IMR-90 (cell line): ENCODE data around the gene ZFP36L1. TPM values are rescaled to one million over a fixed set of nuclear protein-coding genes. Genes with fewer than 3 reads are reported as not detected.

Experiments used
- ATAC-seq: fragments of 200-7000 bp; cut with Tn5 transposase; 2 replicates; pipeline ENCODE4 v1.9.1; 2020; ENCODE audit warnings: low read depth, mild to moderate bottlenecking, moderate library complexity
- BruUV-seq: library from RNA; stranded (reverse); fragments of 400-500 nt; replicated peaks from 2 replicates; lab custom pipeline; 2021; lab: Mats Ljungman, UMichigan
- CTCF ChIA-PET: fragments of 300-600 bp; formaldehyde crosslinking; extraction: SDS; loops from one replicate; lab custom pipeline; 2021; ENCODE audit warnings: antibody characterized with exemption; lab: Yijun Ruan, JAX
- POLR2A ChIA-PET: fragments of 300-600 bp; sonication (Branson Sonifier 250); formaldehyde crosslinking; loops from one replicate; lab custom pipeline; 2022; ENCODE audit warnings: antibody characterized with exemption; ENCODE audit not compliant: unreplicated experiment; lab: Charles Lee
- DNase-seq: peaks from one replicate; pipeline ENCODE4 v3.0.0; 2013
- H2AFZ ChIP-seq: replicated peaks from 2 replicates; pipeline ENCODE3; 2013; ENCODE audit warnings: low read length, mild to moderate bottlenecking; ENCODE audit not compliant: poor library complexity
- H2AK5ac ChIP-seq: 2 replicates; pipeline ENCODE4 v1.6.1; 2013; ENCODE audit warnings: low read depth, low read length, inconsistent platforms
- H2AK9ac ChIP-seq: replicated peaks from 2 replicates; pipeline ENCODE3; 2013; ENCODE audit warnings: mild to moderate bottlenecking, low read depth, low read length, moderate library complexity; ENCODE audit not compliant: poor library complexity
- H2BK120ac ChIP-seq: 2 replicates; pipeline ENCODE4 v1.6.1; 2013; ENCODE audit warnings: low read depth, low read length, inconsistent platforms
- H2BK15ac ChIP-seq: 3 replicates; pipeline ENCODE4 v1.6.1; 2013; ENCODE audit warnings: low read depth, low read length, inconsistent platforms
- H2BK20ac ChIP-seq: 2 replicates; pipeline ENCODE4 v1.6.1; 2013; ENCODE audit warnings: low read depth, mild to moderate bottlenecking, inconsistent platforms, low read length, moderate library complexity
- H2BK5ac ChIP-seq: 2 replicates; pipeline ENCODE4 v1.6.1; 2013; ENCODE audit warnings: mild to moderate bottlenecking, low read depth, low read length, inconsistent platforms; ENCODE audit not compliant: poor library complexity, severe bottlenecking
- H3K14ac ChIP-seq: replicated peaks from 2 replicates; pipeline ENCODE4 v1.6.1; 2013; ENCODE audit warnings: low read depth, low read length, inconsistent platforms
- H3K18ac ChIP-seq: 2 replicates; pipeline ENCODE4 v1.6.1; 2013; ENCODE audit warnings: low read depth, low read length, control low read depth
- H3K23ac ChIP-seq: 2 replicates; pipeline ENCODE4 v1.6.1; 2013; ENCODE audit warnings: low read depth, low read length, inconsistent platforms
- H3K27ac ChIP-seq: 2 replicates; pipeline ENCODE4 v1.5.1; 2013; ENCODE audit warnings: mild to moderate bottlenecking, control low read depth, low read length; ENCODE audit not compliant: insufficient read depth
- H3K27me3 ChIP-seq: 2 replicates; pipeline ENCODE4 v1.6.1; 2013; ENCODE audit warnings: low read length; ENCODE audit not compliant: control insufficient read depth, insufficient read depth
- H3K36me3 ChIP-seq: 2 replicates; pipeline ENCODE4 v1.6.1; 2013; ENCODE audit warnings: low read length, mixed read lengths; ENCODE audit not compliant: control insufficient read depth, insufficient read depth
- H3K4ac ChIP-seq: 2 replicates; pipeline ENCODE4 v1.6.1; 2013; ENCODE audit warnings: low read depth, low read length, inconsistent platforms
- H3K4me1 ChIP-seq: 2 replicates; pipeline ENCODE4 v1.6.1; 2013; ENCODE audit warnings: low read length, mixed read lengths; ENCODE audit not compliant: control insufficient read depth, insufficient read depth
- H3K4me2 ChIP-seq: 2 replicates; pipeline ENCODE4 v1.6.1; 2013; ENCODE audit warnings: low read depth, mild to moderate bottlenecking, control low read depth, low read length, moderate library complexity
- H3K4me3 ChIP-seq: 2 replicates; pipeline ENCODE4 v1.5.1; 2013; ENCODE audit warnings: low read depth, mild to moderate bottlenecking, control low read depth, low read length, moderate library complexity; ENCODE audit not compliant: insufficient read depth
- H3K56ac ChIP-seq: 2 replicates; pipeline ENCODE4 v1.6.1; 2013; ENCODE audit warnings: low read length, inconsistent platforms; ENCODE audit not compliant: insufficient read depth; ENCODE audit errors: extremely low read depth
- H3K79me1 ChIP-seq, 2 experiments: 2 replicates each; pipeline ENCODE4 v1.6.1; 2013; ENCODE audit warnings: low read length in 2 of 2, inconsistent platforms in 1 of 2, low read depth in 1 of 2
- H3K9ac ChIP-seq: 2 replicates; pipeline ENCODE4 v1.6.1; 2013; ENCODE audit warnings: low read depth, low read length, control low read depth
- H3K9me1 ChIP-seq: 2 replicates; pipeline ENCODE4 v1.6.1; 2013; ENCODE audit warnings: low read length, inconsistent platforms; ENCODE audit not compliant: insufficient read depth
- H3K9me3 ChIP-seq: 2 replicates; pipeline ENCODE4 v1.6.1; 2013; ENCODE audit warnings: low read length; ENCODE audit not compliant: control insufficient read depth, insufficient read depth
- H4K20me1 ChIP-seq: 2 replicates; pipeline ENCODE4 v1.6.1; 2013; ENCODE audit warnings: low read length, inconsistent platforms; ENCODE audit not compliant: insufficient read depth
- H4K5ac ChIP-seq: 2 replicates; pipeline ENCODE4 v1.6.1; 2013; ENCODE audit warnings: mild to moderate bottlenecking, low read depth, low read length, control low read depth
- H4K8ac ChIP-seq, 2 experiments: 2 replicates each; pipeline ENCODE4 v1.6.1; 2013; ENCODE audit warnings: low read depth in 2 of 2, low read length in 2 of 2, control low read depth in 1 of 2, inconsistent platforms in 1 of 2
- H4K91ac ChIP-seq: 2 replicates; pipeline ENCODE4 v1.6.1; 2013; ENCODE audit warnings: low read depth, low read length, inconsistent platforms; ENCODE audit not compliant: insufficient read depth
- CEBPB ChIP-seq: IDR thresholded peaks from 2 replicates; pipeline ENCODE4 v1.6.1; 2012; ENCODE audit warnings: low read depth, low read length, improper control_type of control experiment
- CTCF ChIP-seq: conservative IDR thresholded peaks from 2 replicates; pipeline ENCODE4 v1.5.1; 2012; ENCODE audit warnings: mild to moderate bottlenecking, low read depth, low read length, improper control_type of control experiment
- ELK1 ChIP-seq: fragments of 150-350 bp; IDR thresholded peaks from 2 replicates; pipeline ENCODE4 v1.6.1; 2016; ENCODE audit warnings: low read depth, mild to moderate bottlenecking, low read length, moderate library complexity, borderline replicate concordance
- MAZ ChIP-seq: IDR thresholded peaks from 2 replicates; pipeline ENCODE4 v1.6.1; 2012; ENCODE audit warnings: low read depth, mild to moderate bottlenecking, low read length, improper control_type of control experiment, moderate library complexity, borderline replicate concordance
- MXI1 ChIP-seq: IDR thresholded peaks from 2 replicates; pipeline ENCODE4 v1.6.1; 2012; ENCODE audit warnings: low read depth, mild to moderate bottlenecking, low read length, moderate library complexity, borderline replicate concordance
- NFE2L2 ChIP-seq: fragments of 150-350 bp; IDR thresholded peaks from 2 replicates; pipeline ENCODE4 v1.6.1; 2016; ENCODE audit warnings: low read depth, mild to moderate bottlenecking, low read length
- RAD21 ChIP-seq: IDR thresholded peaks from 2 replicates; pipeline ENCODE4 v1.6.1; 2012; ENCODE audit warnings: low read length, improper control_type of control experiment
- RFX5 ChIP-seq: IDR thresholded peaks from 2 replicates; pipeline ENCODE4 v1.8.0; 2012; ENCODE audit warnings: low read depth, mild to moderate bottlenecking, low read length, moderate library complexity
- USF2 ChIP-seq: fragments of 150-350 bp; IDR thresholded peaks from 2 replicates; pipeline ENCODE4 v1.6.1; 2017; ENCODE audit warnings: mild to moderate bottlenecking, antibody characterized with exemption, low read length, low read depth
- WGBS, 2 experiments: methylation state at CpG; one replicate each; pipeline versions ENCODE4 v1.1.5 to v1.1.7; 2013; ENCODE audit warnings: missing lambda C conversion rate in 2 of 2; ENCODE audit not compliant: insufficient read length in 1 of 2; ENCODE audit errors: extremely low coverage in 2 of 2; 5-methylcytosine and 5-hydroxymethylcytosine counted together
- dilution Hi-C: fragments of 300-500 bp; cut with HindIII; formaldehyde crosslinking; loops from one replicate; pipeline ENCODE4 v1.14.3; 2018; ENCODE audit warnings: low sequenced_read_pairs; ENCODE audit not compliant: unreplicated experiment
- in situ Hi-C: fragments of 300-500 bp; cut with MboI; formaldehyde crosslinking; loops from 3 replicates; pipeline ENCODE4 v1.14.3; 2019; ENCODE audit warnings: low sequenced_read_pairs, inconsistent platforms, mixed read lengths
- intact Hi-C: fragments of 100-400 bp; cut with micrococcal nuclease; formaldehyde crosslinking; loops from 2 replicates; pipeline ENCODE4 v1.10.0; 2022
- polyA plus RNA-seq, 3 experiments: library from polyadenylated mRNA; depleted of rRNA; stranded (reverse); fragments of >200 nt; gene quantifications; 2 replicates each; pipeline ENCODE4 v1.2.3, GENCODE V29; 2012; ENCODE audit warnings: low replicate concordance in 1 of 3
- total RNA-seq: library from RNA; depleted of rRNA; stranded (reverse); fragments of >200 nt; gene quantifications from 2 replicates; pipeline ENCODE4 v1.2.3, GENCODE V29; 2012

Gene ZFP36L1
- total and polyA plus RNA-seq, 2 of the 4 experiments (the other 2 are of a cell fraction): 6.5 to 140 TPM

GRCh38 chr14:68749487-68750475 is 43.1 kb downstream of the ZFP36L1 start (continued):
- no peak for TF ChIP-seq USF2

GRCh38 chr14:68748691-68749090 is 44.2 kb downstream of the ZFP36L1 start:
- no peak overlapping the region for H3K4ac ChIP-seq
- H4K91ac ChIP-seq: no peak overlapping the region
- no peak overlapping the region for H3K27ac ChIP-seq
- H2AFZ ChIP-seq: no peak overlapping the region
- no peaks in the 10 kb centered on the region for H3K36me3 ChIP-seq
- H4K20me1 ChIP-seq: no peaks in the 10 kb centered on the region
- no peak overlapping the region for H3K14ac ChIP-seq
- ATAC-seq (no peak), DNase-seq (no peak)
- no peak overlapping the region for H2AK9ac ChIP-seq
- H3K9ac ChIP-seq: no peak overlapping the region
- no peak overlapping the region for H3K23ac ChIP-seq
- H2BK20ac ChIP-seq: no peak overlapping the region
- POLR2A ChIA-PET: interaction anchor here (0.7 kb wide), 1 partner anchor 32 kb away, joined by 3 read pairs; no protein-coding TSS in a partner anchor
- H4K8ac ChIP-seq: no peak overlapping the region
- H3K79me1 ChIP-seq: no peaks in the 10 kb centered on the region
- H3K4me3 ChIP-seq: no peak overlapping the region
- no peaks in the 10 kb centered on the region for H3K4me1 ChIP-seq
- no peak overlapping the region for H2BK15ac ChIP-seq
- H2AK5ac ChIP-seq: peak overlapping the region; percentile 27; the same call in 1 of the 2 replicates
- WGBS, 2 experiments: 96% methylated on average over 4 of the region's 5 CpGs; no CpG with 5 or more reads in 1 of the 2 experiments
- CTCF ChIA-PET: no interaction called here
- H3K9me3 ChIP-seq: no peaks in the 10 kb centered on the region
- dilution Hi-C loops (no loop called here), intact Hi-C loops (no loop called here), in situ Hi-C loops (no loop called here)
- H3K9me1 ChIP-seq: no peaks in the 10 kb centered on the region
- H3K27me3 ChIP-seq: peaks cover 3% of the 10 kb centered on the region; the same call in 1 of the 2 replicates
- BruUV-seq: no TSS peak
- H2BK5ac ChIP-seq: no peak overlapping the region
- H2BK120ac ChIP-seq: no peak overlapping the region
- H3K56ac ChIP-seq: no peak overlapping the region
- H4K5ac ChIP-seq: no peak overlapping the region
- no peak overlapping the region for H3K4me2 ChIP-seq
- no peak overlapping the region for H3K18ac ChIP-seq
- TF ChIP-seq USF2: no peak
- no peak for TF ChIP-seq CEBPB
- no peak for TF ChIP-seq NFE2L2
- no peak for TF ChIP-seq RAD21
- no peak for TF ChIP-seq ELK1
- TF ChIP-seq MAZ: no peak
- TF ChIP-seq MXI1: no peak
- no peak for TF ChIP-seq RFX5
- TF ChIP-seq CTCF: no peak
